ENCODE measurements around the gene PFDN6. TPM values are rescaled to one million over a fixed set of nuclear protein-coding genes. Genes with fewer than 3 reads are reported as not detected.
"Not testable (repeated sequence)": the region's sequence is repeated elsewhere in the genome, so short reads cannot be mapped to it uniquely, and the experiment has no call there.

The PFDN6 gene
- total RNA-seq, 1 donor from 2014 or later = 40.8 TPM

DNA sequence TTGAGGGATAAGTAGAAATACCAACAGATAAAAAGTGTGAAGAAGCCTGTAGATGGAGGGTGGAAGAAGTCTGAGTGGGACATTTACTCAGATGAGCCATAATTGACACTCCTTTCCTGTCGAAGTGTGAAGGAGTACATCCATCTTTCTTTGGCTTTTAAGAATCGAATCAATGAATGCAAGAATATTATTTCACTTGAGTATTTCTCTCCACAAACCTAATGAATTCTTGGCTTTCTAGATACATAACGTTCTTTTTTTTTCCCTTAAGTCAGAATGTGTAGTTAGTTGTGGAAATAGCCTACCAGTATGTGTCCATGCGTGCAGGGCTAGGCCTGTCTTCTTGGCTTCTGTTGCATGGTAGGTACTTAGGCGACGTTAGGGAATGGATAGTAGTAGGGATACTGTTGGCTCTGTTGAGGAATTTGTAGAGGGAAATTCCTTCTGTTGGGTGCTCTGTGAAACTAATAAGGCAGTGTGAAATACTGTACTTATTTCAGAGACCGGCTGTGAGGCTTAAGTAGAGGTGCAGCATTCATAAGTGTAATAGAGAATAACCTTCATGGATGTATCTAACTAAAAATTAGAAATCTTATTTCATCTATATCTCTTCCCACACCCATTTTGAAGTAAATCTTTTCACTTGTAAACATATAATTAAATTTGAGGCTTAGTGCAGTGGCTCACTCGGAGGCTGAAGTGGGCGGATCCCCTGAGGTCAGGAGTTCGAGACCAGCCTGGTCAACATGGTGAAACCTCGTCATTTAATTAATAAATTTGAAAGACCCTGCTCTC lies 16.1 kb upstream of the PFDN6 start:
- DNase-seq (ENCODE audit: extremely low read depth, low read depth, low spot score) = no peak

DNA sequence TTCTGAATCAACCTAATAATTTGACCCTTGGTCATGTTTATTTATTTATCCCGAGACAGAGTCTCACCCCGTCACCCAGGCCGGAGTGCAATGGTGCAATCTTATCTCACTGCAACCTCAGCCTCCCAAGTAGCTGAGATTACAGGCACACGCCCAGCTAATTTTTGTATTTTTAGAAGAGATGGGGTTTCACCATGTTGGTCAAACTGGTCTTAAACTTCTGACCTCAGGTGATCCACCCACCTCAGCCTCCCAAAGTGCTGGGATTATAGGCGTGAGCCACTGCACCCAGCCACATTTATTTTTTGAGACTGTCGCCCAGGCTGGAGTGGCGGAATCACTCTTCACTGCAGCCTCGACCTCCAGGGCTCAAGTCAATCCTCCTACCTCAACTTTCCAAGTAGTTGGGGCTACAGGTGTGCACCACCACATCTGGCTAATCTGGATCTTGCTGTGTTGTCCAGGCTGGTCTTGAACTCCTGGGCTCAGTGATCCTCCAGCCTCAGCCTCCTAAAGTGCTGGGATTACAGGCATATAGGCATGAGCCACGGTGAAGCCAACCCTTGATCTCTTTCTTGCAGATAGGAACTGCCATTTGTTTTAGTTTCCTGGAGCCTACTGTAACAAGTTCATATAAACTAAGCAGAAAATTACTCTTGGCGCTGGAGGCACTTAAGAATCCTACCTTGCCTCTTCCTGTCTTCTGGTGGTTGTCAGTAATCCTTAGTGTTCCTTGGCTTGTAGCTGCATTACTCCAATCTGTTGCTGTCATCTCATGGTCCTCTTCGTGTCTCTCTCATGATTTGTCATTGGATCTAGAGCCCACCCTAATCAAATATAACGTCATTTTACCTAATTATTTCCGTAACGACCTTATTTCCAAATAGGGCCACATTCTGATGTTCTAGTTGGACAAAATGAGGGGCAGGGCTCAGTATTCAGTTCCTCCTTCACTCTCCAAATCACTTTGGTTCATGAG lies 15.2 kb upstream of the PFDN6 start:
- no peak for DNase-seq (ENCODE audit: extremely low read depth, low read depth, low spot score)

DNA sequence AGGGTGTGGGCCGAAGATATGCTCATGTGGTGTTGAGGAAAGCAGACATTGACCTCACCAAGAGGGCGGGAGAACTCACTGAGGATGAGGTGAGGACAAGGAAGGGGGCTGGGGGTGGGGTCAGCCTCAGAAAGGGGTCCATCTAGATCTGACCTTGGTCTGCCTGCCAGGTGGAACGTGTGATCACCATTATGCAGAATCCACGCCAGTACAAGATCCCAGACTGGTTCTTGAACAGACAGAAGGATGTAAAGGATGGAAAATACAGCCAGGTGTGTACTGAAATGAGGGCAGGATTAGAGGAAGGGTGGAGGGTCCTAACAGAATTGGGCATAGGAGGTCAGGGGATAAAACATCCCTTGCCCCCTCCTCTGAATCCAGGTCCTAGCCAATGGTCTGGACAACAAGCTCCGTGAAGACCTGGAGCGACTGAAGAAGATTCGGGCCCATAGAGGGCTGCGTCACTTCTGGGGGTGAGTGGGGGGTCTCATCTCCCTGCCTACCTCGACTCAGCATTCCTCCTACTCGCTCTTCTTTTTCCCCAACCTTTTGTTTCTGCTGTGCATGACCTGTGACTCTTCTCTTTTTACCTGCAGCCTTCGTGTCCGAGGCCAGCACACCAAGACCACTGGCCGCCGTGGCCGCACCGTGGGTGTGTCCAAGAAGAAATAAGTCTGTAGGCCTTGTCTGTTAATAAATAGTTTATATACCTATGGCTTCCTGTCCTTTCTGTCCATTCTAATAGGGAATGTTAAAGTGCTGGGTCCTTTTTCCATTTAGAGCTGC lies 13.4 kb upstream of the PFDN6 start:
- not testable (repeated sequence) for DNase-seq (ENCODE audit: extremely low read depth, low read depth, low spot score)

DNA sequence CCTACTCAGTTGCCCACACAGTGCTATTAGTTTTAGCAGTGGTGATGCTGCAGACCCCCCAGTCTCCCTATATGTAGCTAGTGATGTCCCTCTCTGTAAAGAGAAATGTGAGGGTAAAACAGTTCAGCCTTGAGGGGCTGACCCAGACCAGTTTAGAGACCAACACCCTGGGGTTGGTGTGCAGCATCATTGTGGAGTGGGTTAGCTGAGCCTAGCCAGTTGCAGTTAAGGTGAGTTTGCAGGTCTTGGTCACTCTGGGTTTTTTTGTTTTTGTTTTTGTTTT lies 12.9 kb upstream of the PFDN6 start:
- DNase-seq (ENCODE audit: extremely low read depth, low read depth, low spot score) = no peak

- no peak for DNase-seq (ENCODE audit: extremely low read depth, low read depth, low spot score)
Measured at GRCh38 chr6:33276864-33277662, 12.3 kb upstream of the PFDN6 start, which contains the start of gene B3GALT4. TSS of gene B3GALT4 (plus strand) at chr6:33277123. CDS start at chr6:33277420, 297 bp downstream.

GRCh38 chr6:33277663-33278391 lies 11.6 kb upstream of the PFDN6 start:
- no peak for DNase-seq (ENCODE audit: extremely low read depth, low read depth, low spot score)

- DNase-seq (ENCODE audit: extremely low read depth, low read depth, low spot score) = no peak
Measured at GRCh38 chr6:33278392-33278741, 11.0 kb upstream of the PFDN6 start.

DNA sequence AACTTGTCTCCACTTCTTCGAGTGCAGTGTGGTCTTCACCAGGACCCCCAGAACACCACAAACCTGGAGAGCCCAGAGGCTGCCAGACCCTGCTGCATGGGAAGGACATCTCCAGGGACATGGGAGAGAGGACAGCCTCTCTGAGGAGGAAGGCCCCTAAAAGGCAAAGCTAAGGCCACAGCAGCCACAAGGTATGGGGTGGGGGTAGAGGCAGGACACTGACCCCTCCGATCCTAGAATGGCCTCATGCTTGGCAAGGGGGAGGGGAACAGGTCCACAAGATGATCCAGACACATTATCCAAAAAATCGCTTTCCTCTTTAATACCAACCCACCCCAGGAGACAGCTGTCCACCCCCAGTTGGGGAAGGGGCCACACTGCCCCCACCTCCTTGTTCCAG lies 10.6 kb upstream of the PFDN6 start:
- DNase-seq (ENCODE audit: extremely low read depth, low read depth, low spot score) = no peak

GRCh38 chr6:33279257-33279695 lies 10.1 kb upstream of the PFDN6 start:
- no peak for DNase-seq (ENCODE audit: extremely low read depth, low read depth, low spot score)

GRCh38 chr6:33279971-33280511 lies 9.4 kb upstream of the PFDN6 start:
- no peak for DNase-seq (ENCODE audit: extremely low read depth, low read depth, low spot score)

DNA sequence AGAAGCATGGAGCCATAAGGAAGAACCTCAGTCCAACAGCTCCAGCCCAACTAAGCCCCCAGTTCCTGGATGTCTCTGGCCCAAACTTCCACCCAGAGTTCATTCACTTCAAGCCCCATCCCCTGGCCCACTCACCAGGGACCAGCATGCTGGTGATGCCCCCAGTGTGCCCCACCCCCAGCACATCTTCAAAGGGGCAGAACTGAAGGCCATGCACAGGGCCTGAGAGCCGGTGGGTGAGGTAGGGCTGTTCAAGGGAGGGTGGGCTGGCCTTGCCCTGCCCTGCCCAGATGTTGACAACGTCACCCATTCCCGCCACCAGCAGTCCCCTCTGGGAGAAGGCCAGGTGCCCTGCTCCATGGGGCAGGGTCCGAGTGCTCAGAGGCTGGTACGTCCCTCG lies 8.9 kb upstream of the PFDN6 start:
- no peak for DNase-seq (ENCODE audit: extremely low read depth, low read depth, low spot score)

GRCh38 chr6:33285214-33285613 lies 4.2 kb upstream of the PFDN6 start:
- not testable (repeated sequence) for DNase-seq (ENCODE audit: extremely low read depth, low read depth, low spot score)

DNA sequence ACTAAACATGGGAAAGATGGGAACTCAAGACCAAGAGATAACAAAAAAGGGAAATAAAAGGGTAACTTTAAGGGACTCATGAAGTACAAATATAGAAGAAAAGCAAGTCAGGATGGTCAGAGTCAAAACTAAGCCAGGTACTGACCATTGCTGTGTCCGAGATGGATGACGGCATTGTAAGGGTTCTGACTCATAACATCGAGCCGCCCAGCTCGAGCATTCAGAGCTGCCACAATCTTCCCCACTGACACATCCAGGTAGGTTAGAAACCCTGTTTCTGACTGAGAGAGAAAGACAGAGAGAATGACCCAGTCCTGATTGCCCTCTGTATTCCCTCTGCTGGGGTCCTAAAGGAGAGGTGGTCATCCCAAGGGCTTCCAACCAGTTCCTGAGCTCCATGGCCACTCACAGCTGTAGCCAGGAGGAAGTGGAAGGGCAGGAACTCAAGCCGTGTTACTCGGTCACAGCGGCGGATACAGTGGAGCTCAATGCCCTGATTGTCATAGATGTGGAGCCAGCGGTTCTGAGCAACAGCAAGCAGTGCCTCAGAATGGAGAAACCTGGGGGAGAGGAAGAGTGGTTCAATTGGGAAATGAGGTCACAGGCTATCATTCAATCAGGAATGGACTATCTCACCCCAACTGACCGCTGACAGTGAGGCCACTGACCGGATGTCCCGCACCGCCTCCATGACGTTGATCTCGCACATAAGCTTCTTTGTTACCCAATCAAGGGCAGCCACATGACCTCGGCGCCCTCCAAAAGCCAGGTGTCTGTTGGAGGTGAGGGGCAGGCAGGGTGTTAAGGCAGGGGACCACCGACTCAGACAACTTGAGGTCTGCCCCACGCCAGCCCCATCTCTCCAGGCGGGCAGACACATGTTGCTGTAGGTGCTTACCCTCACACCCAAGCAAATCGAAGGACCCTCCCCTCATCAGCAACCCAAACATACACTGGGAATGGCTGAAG lies 2.2 kb upstream of the PFDN6 start:
- DNase-seq (ENCODE audit: extremely low read depth, low read depth, low spot score) = no peak

DNA sequence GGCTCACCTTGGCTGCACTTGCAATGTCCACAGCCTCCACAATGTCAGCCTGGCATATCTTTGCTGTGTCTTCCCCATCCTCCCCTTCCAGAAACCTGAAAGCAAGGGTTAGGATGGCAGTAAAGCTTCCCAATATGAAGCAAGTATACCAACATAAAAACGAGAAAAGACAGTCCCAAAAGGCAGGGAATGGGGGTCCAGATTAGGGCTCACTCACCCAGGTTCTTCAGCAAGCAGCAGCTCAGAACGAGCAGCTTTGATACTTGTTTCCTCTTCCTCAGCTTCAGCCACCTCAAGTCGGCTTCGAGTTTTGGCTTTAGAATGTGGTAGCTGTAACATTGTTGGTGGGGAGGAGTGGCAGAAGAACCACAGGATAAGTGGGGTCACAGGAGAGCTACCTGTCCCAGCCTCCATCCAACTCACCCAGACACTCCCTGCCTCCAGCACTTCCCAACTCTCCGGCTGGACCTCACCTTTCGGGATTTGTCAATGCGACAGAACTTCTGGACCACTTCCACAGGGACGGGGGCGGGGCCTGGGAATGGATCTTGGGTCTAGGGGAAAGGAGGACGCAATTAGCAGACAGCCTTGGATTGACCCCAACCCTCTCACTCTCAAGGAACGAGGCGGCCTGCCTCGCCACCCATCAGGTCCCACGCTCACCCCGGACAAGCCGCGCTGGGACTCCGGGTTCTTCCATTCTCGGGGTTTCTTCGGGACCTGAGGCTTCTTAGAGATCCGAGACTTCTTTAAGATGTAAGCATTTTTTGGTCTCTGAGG lies 1.1 kb upstream of the PFDN6 start:
- DNase-seq (ENCODE audit: extremely low read depth, low read depth, low spot score) = no peak

GRCh38 chr6:33289784-33290315 lies 449 bp downstream of the PFDN6 start:
- DNase-seq (ENCODE audit: extremely low read depth, low read depth, low spot score) = no peak

DNA sequence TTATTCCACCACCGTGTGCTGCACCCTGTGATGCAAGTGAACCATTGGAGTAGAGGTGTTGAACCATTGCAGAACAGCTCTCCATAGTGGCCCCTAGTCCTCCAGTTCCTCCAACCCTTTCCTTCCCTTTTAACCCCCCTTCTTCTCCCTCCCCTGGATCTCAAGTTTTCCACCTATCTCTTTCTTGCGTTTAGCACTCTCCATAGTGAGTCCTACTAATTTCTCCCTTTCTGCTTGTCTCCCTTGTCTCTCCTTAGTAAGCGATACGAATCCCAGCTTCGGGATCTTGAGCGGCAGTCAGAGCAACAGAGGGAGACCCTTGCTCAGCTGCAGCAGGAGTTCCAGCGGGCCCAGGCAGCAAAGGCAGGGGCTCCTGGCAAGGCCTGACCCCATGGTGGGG lies 1.1 kb downstream of the PFDN6 start:
- no peak for DNase-seq (ENCODE audit: extremely low read depth, low read depth, low spot score)

DNA sequence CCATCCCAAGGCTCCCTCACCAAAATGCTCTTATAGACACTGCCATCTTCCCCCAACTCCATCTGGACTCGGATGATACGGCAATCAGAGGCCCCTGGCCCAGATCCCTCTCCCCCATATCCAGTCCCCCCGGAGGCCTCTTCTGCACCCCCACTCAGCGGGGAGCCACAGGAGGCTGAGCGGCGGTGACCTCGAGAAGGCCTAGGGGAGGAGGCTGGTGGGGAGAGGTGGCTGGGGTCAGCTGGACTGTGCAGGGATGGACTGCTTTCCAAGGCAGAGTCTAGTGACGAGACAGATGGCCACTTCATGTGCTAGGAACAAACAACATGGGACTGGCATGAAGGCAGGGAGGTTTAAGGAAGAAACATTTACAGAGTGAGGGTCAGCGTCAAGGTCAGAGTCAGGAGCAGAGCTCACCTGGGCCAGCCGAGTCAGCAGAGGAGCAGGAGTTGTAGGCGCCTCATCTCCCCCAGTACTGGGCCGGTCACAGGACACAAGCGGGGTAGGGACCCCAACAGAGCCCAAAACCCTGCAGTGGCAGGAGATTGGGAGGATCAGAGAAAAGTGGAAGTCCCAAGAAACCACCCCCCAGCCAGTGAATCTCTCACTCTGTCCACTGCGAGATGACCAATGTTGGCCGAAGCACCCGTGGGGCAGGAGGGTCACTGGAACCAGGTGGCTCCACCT lies 3.7 kb downstream of the PFDN6 start:
- DNase-seq (ENCODE audit: extremely low read depth, low read depth, low spot score) = no peak
